HepG2 (cell line): ENCODE data around the gene SP140L. TPM values are rescaled to one million over a fixed set of nuclear protein-coding genes. Genes with fewer than 3 reads are reported as not detected.

Experiments
- ARHGAP35 ChIP-seq: sonication (generic); formaldehyde crosslinking; IDR thresholded peaks from 2 replicates; pipeline ENCODE4 v1.9.0; 2022; ENCODE audit warnings: mild to moderate bottlenecking, inconsistent platforms, moderate library complexity, missing genetic modification reagents, borderline replicate concordance
- BRCA1 ChIP-seq: sonication (generic); formaldehyde crosslinking; IDR thresholded peaks from 2 replicates; pipeline ENCODE4 v1.4.0; 2020; ENCODE audit warnings: missing genetic modification reagents
- ELF3 ChIP-seq: IDR thresholded peaks from 2 replicates; pipeline ENCODE4 v1.6.1; 2016; ENCODE audit warnings: missing genetic modification reagents, missing compliant biosample characterization
- FOXA3 ChIP-seq: IDR thresholded peaks from 2 replicates; pipeline ENCODE4 v1.6.1; 2016; ENCODE audit warnings: missing genetic modification reagents, missing compliant biosample characterization
- HNF4G ChIP-seq, 2 experiments: sonication (generic) in 1 of 2; formaldehyde crosslinking in 1 of 2; IDR thresholded peaks; 2 replicates each; pipeline versions ENCODE4 v1.4.0 to v1.6.1; 2011 to 2020; ENCODE audit warnings: borderline replicate concordance in 2 of 2, low read depth in 2 of 2, mild to moderate bottlenecking in 2 of 2, low read length in 1 of 2, missing genetic modification reagents in 1 of 2, moderate library complexity in 1 of 2
- HNRNPUL1 ChIP-seq: fragments of 200-400 bp; formaldehyde crosslinking; IDR thresholded peaks from 2 replicates; pipeline ENCODE4 v1.6.1; 2017; ENCODE audit warnings: low read depth, mild to moderate bottlenecking, low read length, moderate library complexity
- MTA3 ChIP-seq: sonication (generic); formaldehyde crosslinking; IDR thresholded peaks from 2 replicates; pipeline ENCODE4 v1.4.0; 2020; ENCODE audit warnings: missing genetic modification reagents
- NFE2 ChIP-seq: sonication (generic); formaldehyde crosslinking; IDR thresholded peaks from 2 replicates; pipeline ENCODE4 v1.4.0; 2020; ENCODE audit warnings: missing genetic modification reagents
- RARG ChIP-seq: sonication (generic); formaldehyde crosslinking; IDR thresholded peaks from 2 replicates; pipeline ENCODE4 v1.4.0; 2020; ENCODE audit warnings: low read depth, mild to moderate bottlenecking, missing genetic modification reagents
- TEAD2 ChIP-seq: sonication (generic); formaldehyde crosslinking; IDR thresholded peaks from 2 replicates; pipeline ENCODE4 v1.9.0; 2021; ENCODE audit warnings: missing genetic modification reagents
- ZFP41 ChIP-seq: sonication (generic); formaldehyde crosslinking; IDR thresholded peaks from 2 replicates; pipeline ENCODE4 v1.4.0; 2020; ENCODE audit warnings: mild to moderate bottlenecking, missing genetic modification reagents, borderline replicate concordance
- ZNF337 ChIP-seq: sonication (generic); formaldehyde crosslinking; IDR thresholded peaks from 2 replicates; pipeline ENCODE4 v1.5.1; 2020; ENCODE audit warnings: missing genetic modification reagents, low read depth, mild to moderate bottlenecking, borderline replicate concordance
- ZNF503 ChIP-seq: sonication (generic); formaldehyde crosslinking; IDR thresholded peaks from 2 replicates; pipeline ENCODE4 v1.4.0; 2020; ENCODE audit warnings: missing genetic modification reagents
- ZNF800 ChIP-seq: sonication (generic); formaldehyde crosslinking; IDR thresholded peaks from 2 replicates; pipeline ENCODE4 v1.4.0; 2020; ENCODE audit warnings: missing genetic modification reagents
- ZSCAN31 ChIP-seq: sonication (generic); formaldehyde crosslinking; IDR thresholded peaks from 2 replicates; pipeline ENCODE4 v1.5.0; 2020; ENCODE audit warnings: low read depth, mild to moderate bottlenecking, missing genetic modification reagents
- polyA plus RNA-seq, 8 experiments: library from polyadenylated mRNA; depleted of rRNA in 3 of 8; stranded (reverse) in 7 of 8; unstranded in 1 of 8; fragments of >200 nt; fragmentation: Illumina TruSeq in 4 of 8; extraction: Trizol in 4 of 8; gene quantifications; 2 replicates each; pipeline versions ENCODE4 v1.2.1 to v1.2.3, GENCODE V29; 2011 to 2016; ENCODE audit warnings: low read depth in 4 of 8, missing spikeins in 1 of 8, mixed read lengths in 1 of 8; ENCODE audit not compliant: insufficient read depth in 1 of 8
- total RNA-seq, 5 experiments: library from RNA; depleted of rRNA; stranded (reverse); fragments of >200 nt; fragmentation: Illumina TruSeq; extraction: Trizol; gene quantifications; 2 replicates each; pipeline ENCODE4 v1.2.3, GENCODE V29; 2016; ENCODE audit warnings: low read depth in 1 of 5
- TF ChIP-seq, protein P1 (sequence below): IDR thresholded peaks from 2 replicates; pipeline ENCODE4 v1.6.1; 2016; ENCODE audit warnings: low read depth
- TF ChIP-seq, protein P2 (sequence below): sonication (generic); formaldehyde crosslinking; IDR thresholded peaks from 2 replicates; pipeline ENCODE4 v1.4.0; 2020; ENCODE audit warnings: mild to moderate bottlenecking, missing genetic modification reagents

SP140L gene
- total and polyA plus RNA-seq, 2 of the 13 experiments (the other 11 are each of a cell fraction or from before 2014, with no cell fraction given): 10.9 to 17.5 TPM

DNA sequence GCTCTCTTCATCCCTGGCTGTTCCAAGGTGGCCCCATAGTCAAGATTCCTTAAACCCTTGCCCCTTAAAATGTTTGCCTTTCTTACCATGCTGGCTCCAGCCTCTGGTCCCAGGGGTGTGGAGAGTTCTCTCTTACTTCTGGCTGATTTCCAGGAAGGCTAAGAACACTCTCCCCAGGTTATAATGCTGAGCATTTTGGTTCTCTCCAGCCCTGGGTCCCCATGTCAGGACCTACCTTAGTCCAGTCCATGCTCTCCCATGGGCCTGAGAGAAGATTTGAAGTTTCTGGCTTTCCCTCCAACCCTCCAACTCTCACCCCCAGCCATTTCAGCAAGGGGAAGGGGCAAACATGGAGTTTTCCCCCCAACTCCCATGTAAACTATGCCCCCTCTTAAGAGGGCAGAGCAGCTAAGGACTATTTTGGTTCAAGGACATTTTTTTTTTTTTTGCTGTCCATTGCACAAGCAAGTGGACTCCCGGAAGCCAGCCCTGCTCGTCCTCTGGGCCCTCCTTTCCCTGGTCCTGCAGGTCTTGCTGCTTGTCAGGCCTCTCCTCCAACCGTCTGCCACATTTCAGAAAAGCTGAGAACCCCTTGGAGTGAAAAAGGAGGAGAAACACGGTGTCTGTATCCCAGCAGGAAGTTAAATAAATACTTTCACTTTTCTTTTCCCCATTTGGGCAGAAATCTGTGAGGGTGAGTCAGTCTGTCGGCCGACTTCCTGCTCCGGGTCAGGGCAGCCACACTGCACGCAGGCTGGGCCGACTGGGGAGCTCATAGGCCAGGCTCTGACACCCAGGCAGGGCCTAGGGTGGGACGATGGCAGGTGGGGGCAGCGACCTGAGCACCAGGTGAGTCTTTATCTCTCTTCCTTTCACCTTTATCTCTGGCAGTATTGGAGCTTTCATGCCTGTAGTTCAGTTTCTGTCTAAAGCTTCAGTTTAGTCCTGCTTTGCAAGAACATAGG lies at the start of gene SP140L (continued):
- TF ChIP-seq ZNF800 (CRISPR knock-in tag) (0 out of 2 replicates have a peak, but pooled peaks have one; percentile 51), NFE2 (CRISPR knock-in tag) (no peak), RARG (CRISPR knock-in tag) (no peak), BRCA1 (CRISPR knock-in tag) (no peak), TEAD2 (CRISPR knock-in tag) (no peak), FOXA3 (CRISPR knock-in tag) (0 out of 2 replicates have a peak, but pooled peaks have one; percentile 20), HNRNPUL1 (no peak), MTA3 (CRISPR knock-in tag) (no peak), ELF3 (CRISPR knock-in tag) (peak; percentile 93), ZSCAN31 (CRISPR knock-in tag) (0 out of 2 replicates have a peak, but pooled peaks have one; percentile 29), ZNF503 (CRISPR knock-in tag) (0 out of 2 replicates have a peak, but pooled peaks have one; percentile 28), ZFP41 (CRISPR knock-in tag) (0 out of 2 replicates have a peak, but pooled peaks have one; percentile 58), ARHGAP35 (CRISPR knock-in tag) (no peak), HNF4G (IDR thresholded peaks at IDR 0.05; ENCODE audit: borderline replicate concordance, low read depth, low read length) (no peak), HNF4G (CRISPR knock-in tag; IDR thresholded peaks at IDR 0.05; ENCODE audit: borderline replicate concordance, low read depth) (no peak), ZNF337 (CRISPR knock-in tag) (no peak)
- TF ChIP-seq, protein P1, sequence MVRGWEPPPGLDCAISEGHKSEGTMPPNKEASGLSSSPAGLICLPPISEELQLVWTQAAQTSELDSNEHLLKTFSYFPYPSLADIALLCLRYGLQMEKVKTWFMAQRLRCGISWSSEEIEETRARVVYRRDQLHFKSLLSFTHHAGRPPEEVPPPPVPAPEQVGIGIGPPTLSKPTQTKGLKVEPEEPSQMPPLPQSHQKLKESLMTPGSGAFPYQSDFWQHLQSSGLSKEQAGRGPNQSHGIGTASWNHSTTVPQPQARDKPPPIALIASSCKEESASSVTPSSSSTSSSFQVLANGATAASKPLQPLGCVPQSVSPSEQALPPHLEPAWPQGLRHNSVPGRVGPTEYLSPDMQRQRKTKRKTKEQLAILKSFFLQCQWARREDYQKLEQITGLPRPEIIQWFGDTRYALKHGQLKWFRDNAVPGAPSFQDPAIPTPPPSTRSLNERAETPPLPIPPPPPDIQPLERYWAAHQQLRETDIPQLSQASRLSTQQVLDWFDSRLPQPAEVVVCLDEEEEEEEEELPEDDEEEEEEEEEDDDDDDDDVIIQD (CRISPR knock-in tag): peak; percentile 75
- TF ChIP-seq, protein P2, sequence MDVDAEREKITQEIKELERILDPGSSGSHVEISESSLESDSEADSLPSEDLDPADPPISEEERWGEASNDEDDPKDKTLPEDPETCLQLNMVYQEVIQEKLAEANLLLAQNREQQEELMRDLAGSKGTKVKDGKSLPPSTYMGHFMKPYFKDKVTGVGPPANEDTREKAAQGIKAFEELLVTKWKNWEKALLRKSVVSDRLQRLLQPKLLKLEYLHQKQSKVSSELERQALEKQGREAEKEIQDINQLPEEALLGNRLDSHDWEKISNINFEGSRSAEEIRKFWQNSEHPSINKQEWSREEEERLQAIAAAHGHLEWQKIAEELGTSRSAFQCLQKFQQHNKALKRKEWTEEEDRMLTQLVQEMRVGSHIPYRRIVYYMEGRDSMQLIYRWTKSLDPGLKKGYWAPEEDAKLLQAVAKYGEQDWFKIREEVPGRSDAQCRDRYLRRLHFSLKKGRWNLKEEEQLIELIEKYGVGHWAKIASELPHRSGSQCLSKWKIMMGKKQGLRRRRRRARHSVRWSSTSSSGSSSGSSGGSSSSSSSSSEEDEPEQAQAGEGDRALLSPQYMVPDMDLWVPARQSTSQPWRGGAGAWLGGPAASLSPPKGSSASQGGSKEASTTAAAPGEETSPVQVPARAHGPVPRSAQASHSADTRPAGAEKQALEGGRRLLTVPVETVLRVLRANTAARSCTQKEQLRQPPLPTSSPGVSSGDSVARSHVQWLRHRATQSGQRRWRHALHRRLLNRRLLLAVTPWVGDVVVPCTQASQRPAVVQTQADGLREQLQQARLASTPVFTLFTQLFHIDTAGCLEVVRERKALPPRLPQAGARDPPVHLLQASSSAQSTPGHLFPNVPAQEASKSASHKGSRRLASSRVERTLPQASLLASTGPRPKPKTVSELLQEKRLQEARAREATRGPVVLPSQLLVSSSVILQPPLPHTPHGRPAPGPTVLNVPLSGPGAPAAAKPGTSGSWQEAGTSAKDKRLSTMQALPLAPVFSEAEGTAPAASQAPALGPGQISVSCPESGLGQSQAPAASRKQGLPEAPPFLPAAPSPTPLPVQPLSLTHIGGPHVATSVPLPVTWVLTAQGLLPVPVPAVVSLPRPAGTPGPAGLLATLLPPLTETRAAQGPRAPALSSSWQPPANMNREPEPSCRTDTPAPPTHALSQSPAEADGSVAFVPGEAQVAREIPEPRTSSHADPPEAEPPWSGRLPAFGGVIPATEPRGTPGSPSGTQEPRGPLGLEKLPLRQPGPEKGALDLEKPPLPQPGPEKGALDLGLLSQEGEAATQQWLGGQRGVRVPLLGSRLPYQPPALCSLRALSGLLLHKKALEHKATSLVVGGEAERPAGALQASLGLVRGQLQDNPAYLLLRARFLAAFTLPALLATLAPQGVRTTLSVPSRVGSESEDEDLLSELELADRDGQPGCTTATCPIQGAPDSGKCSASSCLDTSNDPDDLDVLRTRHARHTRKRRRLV (CRISPR knock-in tag): no peak
